ENCODE results near the gene BRD3OS. TPM values are rescaled to one million over a fixed set of nuclear protein-coding genes. Genes with fewer than 3 reads are reported as not detected.

BRD3OS gene
- total RNA-seq, 1 donor from 2014 or later, result 31.6 TPM

DNA sequence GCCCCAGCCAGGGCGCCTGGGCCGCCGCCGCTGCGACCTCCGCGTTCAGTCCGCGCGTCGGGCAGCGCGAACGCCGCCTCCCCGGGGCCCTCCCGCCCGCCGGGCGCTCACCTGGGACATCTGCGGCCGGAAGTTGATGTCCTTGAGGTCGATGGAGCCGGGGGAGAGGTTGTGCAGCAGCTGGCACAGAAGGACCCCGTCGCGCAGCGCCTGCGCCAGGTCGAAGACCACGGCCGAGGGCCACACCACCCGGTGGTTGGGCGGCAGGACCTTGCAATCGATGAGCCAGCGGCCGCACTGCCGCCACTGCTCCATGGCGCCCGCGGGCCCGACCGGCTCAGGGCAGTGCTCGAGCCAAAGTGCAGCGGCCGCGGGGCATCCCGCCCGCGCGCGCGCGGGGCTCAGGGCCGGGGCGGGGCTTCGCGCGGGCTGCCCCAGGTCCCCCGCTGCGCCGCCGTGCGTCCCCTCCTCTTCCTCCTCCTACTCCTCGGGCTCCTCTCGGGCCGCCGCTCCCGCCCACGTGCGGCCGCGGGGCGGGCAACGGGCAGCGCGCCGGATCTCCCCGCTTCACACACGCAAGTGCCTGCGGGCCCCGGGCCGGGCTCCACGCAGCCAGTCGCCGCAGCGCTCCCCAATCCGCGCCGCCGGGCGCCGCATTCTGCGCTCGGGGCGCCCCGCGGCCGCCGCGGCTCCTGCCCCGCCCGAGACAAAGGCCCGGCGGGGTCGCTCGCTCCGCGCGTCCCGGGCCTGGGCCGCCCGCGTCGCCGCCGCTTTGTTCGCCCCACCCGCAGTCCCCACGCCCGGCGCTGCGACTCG lies 33.1 kb upstream of the BRD3OS start, which contains the start of gene VAV2:
VAV2 (minus strand) TSS at position 361 of the 816 bp plus-strand sequence; CDS start at position 315, 46 bp downstream.
- Mint-ChIP-seq H3K4me3 (ENCODE audit: unreplicated experiment) (peak within 1 kb of the TSS; percentile 91), H3K27ac (ENCODE audit: unreplicated experiment) (no peak within 1 kb of the TSS), H3K4me1 (ENCODE audit: low read depth, unreplicated experiment) (peaks cover 22% of the 10 kb centered on the region), H3K9me3 (ENCODE audit: unreplicated experiment) (peaks cover 12% of the 10 kb centered on the region), H3K27me3 (ENCODE audit: unreplicated experiment) (peaks cover 2% of the 10 kb centered on the region), H3K36me3 (ENCODE audit: unreplicated experiment) (no peaks in the 10 kb centered on the region)
- TF ChIP-seq CTCF (IDR thresholded peaks at IDR 0.05; ENCODE audit: partially characterized antibody, unreplicated experiment), result no peak
- DNase-seq, result peak; percentile 73

- peaks cover 10% of the 10 kb centered on the region for H3K9me3 Mint-ChIP-seq (ENCODE audit: unreplicated experiment)
- TF ChIP-seq CTCF (IDR thresholded peaks at IDR 0.05; ENCODE audit: partially characterized antibody, unreplicated experiment), result no peak
- peak; percentile 86 for DNase-seq
- peaks cover 15% of the 10 kb centered on the region for H3K4me1 Mint-ChIP-seq (ENCODE audit: low read depth, unreplicated experiment)
- H3K4me3 Mint-ChIP-seq (ENCODE audit: unreplicated experiment), result peak overlapping the region; percentile 78
- peaks cover 2% of the 10 kb centered on the region for H3K27me3 Mint-ChIP-seq (ENCODE audit: unreplicated experiment)
- H3K27ac Mint-ChIP-seq (ENCODE audit: unreplicated experiment), result peak overlapping the region; percentile 52
- H3K36me3 Mint-ChIP-seq (ENCODE audit: unreplicated experiment), result no peaks in the 10 kb centered on the region
Measured at GRCh38 chr9:133992780-133993634, 32.3 kb upstream of the BRD3OS start.

DNA sequence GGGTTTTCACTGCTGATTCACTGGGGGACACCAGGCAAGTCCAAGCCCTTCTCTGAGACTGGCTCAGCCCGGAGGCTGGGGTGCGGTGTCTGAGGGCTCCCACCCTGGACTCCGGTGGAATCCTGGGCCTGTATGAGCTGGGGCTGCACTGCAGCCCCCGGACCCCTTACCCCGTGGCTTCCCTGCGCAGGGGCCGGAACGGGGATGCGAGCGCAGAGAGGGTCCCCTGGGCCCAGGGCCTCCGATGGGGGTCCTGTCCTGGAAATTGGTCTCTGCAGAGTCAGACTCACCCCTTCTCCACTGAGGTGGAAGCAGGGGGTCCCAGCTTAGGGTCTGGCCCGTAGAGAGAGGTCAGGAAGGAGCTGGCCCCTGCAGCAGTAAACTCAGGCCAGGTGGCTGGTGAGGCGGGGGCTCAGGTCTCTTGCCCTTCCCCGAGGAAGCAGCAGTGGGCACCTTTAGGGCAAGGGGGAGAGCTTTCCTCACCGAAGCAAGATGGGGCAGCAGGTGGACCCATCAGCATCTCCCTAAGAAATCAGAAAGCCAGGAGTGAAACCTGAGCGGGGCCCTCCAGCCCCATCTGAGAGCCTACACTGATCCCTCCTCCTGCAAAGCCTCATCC lies 31.5 kb upstream of the BRD3OS start:
- H3K27ac Mint-ChIP-seq (ENCODE audit: unreplicated experiment), result peak overlapping the region; percentile 52
- peaks cover 2% of the 10 kb centered on the region for H3K27me3 Mint-ChIP-seq (ENCODE audit: unreplicated experiment)
- no peak for DNase-seq

DNA sequence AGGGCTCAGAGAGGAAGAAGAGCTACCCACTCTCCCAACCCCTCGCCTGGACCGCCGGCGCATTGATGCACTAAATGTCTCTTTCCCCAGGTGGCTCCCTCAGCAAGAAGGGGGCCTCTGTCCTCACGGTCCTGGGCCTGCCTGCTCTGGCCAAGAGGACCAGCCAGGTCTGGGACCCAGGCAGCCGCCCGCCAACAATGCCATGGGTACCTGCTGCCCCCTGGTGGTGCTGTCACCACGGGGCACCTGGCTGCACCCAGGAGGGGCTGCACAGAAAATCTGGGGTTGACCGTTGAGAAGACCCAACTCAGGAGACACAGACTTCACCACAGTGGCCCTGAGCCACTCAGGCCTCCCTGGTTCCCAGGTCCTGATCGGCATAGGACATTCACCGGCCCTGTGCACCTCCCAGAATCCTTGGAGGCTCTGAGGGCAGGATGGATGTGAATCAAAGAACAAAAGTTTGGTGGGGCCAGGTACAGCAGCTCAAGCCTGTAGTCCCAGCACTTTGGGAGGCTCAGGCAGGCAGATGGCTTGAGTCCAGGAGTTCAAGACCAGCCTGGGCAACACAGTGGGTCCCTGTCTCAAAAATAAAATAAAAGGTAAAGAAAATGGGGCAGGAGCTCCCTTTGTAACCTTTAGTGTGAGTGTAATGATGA lies 30.8 kb upstream of the BRD3OS start:
- peak; percentile 98 for TF ChIP-seq CTCF (IDR thresholded peaks at IDR 0.05; ENCODE audit: partially characterized antibody, unreplicated experiment)
- Mint-ChIP-seq H3K4me1 (ENCODE audit: low read depth, unreplicated experiment) (peaks cover 11% of the 10 kb centered on the region), H3K4me3 (ENCODE audit: unreplicated experiment) (peak overlapping the region; percentile 46)

More for the DNA sequence above, 31.5 kb upstream of the BRD3OS start:
- peaks cover 11% of the 10 kb centered on the region for H3K4me1 Mint-ChIP-seq (ENCODE audit: low read depth, unreplicated experiment)
- TF ChIP-seq CTCF (IDR thresholded peaks at IDR 0.05; ENCODE audit: partially characterized antibody, unreplicated experiment), result no peak
- H3K36me3 Mint-ChIP-seq (ENCODE audit: unreplicated experiment), result no peaks in the 10 kb centered on the region
- peak overlapping the region; percentile 78 for H3K4me3 Mint-ChIP-seq (ENCODE audit: unreplicated experiment)
- peaks cover 6% of the 10 kb centered on the region for H3K9me3 Mint-ChIP-seq (ENCODE audit: unreplicated experiment)

More for the DNA sequence above, 30.8 kb upstream of the BRD3OS start:
- no peaks in the 10 kb centered on the region for H3K27me3 Mint-ChIP-seq (ENCODE audit: unreplicated experiment)
- peaks cover 6% of the 10 kb centered on the region for H3K9me3 Mint-ChIP-seq (ENCODE audit: unreplicated experiment)
- DNase-seq, result peak; percentile 95
- H3K36me3 Mint-ChIP-seq (ENCODE audit: unreplicated experiment), result no peaks in the 10 kb centered on the region
- H3K27ac Mint-ChIP-seq (ENCODE audit: unreplicated experiment), result no peak overlapping the region

Measured in glutamatergic neuron (in vitro differentiated cells).